ENCODE results near the gene LNPEP. TPM values are rescaled to one million over a fixed set of nuclear protein-coding genes. Genes with fewer than 3 reads are reported as not detected.

The LNPEP gene
- total RNA-seq, 1 donor from 2014 or later, result 36.3 TPM

DNA sequence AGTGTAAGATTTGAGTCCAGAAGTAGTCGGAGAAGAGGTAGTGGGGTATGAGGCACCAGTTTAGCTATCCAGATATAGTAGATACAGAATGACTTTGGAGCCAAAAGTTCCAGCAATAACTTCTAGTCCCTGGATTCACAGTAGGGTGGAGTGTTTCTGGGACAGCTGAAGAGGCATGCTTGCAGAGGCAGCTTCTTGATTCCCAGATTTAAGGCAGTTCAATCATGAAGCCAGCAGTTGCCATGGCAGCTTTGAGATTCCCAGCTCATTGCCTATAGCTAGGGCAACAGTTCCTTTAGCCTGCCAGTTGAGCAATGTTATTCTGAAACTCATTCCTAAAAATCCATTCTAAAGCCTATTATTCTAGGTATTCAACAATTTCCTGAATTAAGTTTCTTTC, 127.4 kb downstream of the LNPEP start:
- Mint-ChIP-seq H3K36me3 (ENCODE audit: low read depth, unreplicated experiment) (no peaks in the 10 kb centered on the region), H3K4me3 (ENCODE audit: unreplicated experiment) (no peak overlapping the region), H3K4me1 (ENCODE audit: low read depth, unreplicated experiment) (peaks cover 3% of the 10 kb centered on the region), H3K27ac (ENCODE audit: unreplicated experiment) (no peak overlapping the region), H3K9me3 (ENCODE audit: unreplicated experiment) (peaks cover 2% of the 10 kb centered on the region), H3K27me3 (ENCODE audit: low read depth, unreplicated experiment) (no peaks in the 10 kb centered on the region)
- Histone ChIP-seq H3K4me3 (ENCODE audit: insufficient read depth, low read depth, low read length) (no peak overlapping the region), H3K79me2 (ENCODE audit: insufficient read depth, low read length) (no peaks in the 10 kb centered on the region), H3K27ac (ENCODE audit: low read depth, low read length) (no peak overlapping the region), H2AFZ (ENCODE audit: low read depth, low read length) (no peak overlapping the region), H3K27me3 (ENCODE audit: insufficient read depth, low read length) (no peaks in the 10 kb centered on the region), H3K36me3 (ENCODE audit: insufficient read depth, low read length) (no peaks in the 10 kb centered on the region), H4K20me1 (ENCODE audit: insufficient read depth, low read length) (no peaks in the 10 kb centered on the region), H3K4me1 (ENCODE audit: insufficient read depth, low read length) (no peaks in the 10 kb centered on the region), H3K4me2 (ENCODE audit: low read length) (no peak overlapping the region), H3K9me3 (ENCODE audit: insufficient read depth, low read depth, low read length) (no peaks in the 10 kb centered on the region), H3K9ac (ENCODE audit: low read length) (no peak overlapping the region)
- no peak for DNase-seq (ENCODE audit: low read depth)
- FAIRE-seq, result no peak
- TF ChIP-seq EZH2 (IDR thresholded peaks at IDR 0.05; ENCODE audit: insufficient read depth, low read length), result no peak
- no peak for TF ChIP-seq CTCF (IDR thresholded peaks at IDR 0.05; ENCODE audit: insufficient read depth, low read depth, low read length)

DNA sequence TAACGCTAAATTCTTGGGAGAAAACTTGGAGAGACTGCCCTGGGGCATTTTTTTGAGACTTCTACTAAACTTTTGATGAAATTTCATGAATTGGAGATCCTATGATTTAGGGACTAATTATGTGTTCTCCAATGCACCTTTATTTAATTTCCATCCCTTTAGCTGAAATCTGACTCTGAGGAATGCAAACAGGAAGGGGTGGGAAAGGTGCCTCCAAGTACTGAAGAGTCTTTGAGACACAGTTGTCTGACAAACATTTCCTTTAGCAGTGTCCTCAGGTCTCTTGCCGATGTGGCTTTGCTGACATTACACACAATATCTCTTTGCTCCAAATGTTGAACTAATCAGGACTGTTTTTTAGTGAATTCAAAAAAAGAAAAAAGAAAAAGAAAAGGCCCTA, 129.6 kb downstream of the LNPEP start:
- no peak overlapping the region for H3K4me2 ChIP-seq (ENCODE audit: low read length)
- H3K36me3 Mint-ChIP-seq (ENCODE audit: low read depth, unreplicated experiment), result no peaks in the 10 kb centered on the region
- peaks cover 3% of the 10 kb centered on the region for H3K9me3 Mint-ChIP-seq (ENCODE audit: unreplicated experiment)

More for the DNA sequence above, 129.6 kb downstream of the LNPEP start:
- Histone ChIP-seq H3K9ac (ENCODE audit: low read length) (no peak overlapping the region), H4K20me1 (ENCODE audit: insufficient read depth, low read length) (no peaks in the 10 kb centered on the region), H3K4me3 (ENCODE audit: insufficient read depth, low read depth, low read length) (no peak overlapping the region), H3K4me1 (ENCODE audit: insufficient read depth, low read length) (no peaks in the 10 kb centered on the region), H3K79me2 (ENCODE audit: insufficient read depth, low read length) (no peaks in the 10 kb centered on the region), H3K36me3 (ENCODE audit: insufficient read depth, low read length) (no peaks in the 10 kb centered on the region), H2AFZ (ENCODE audit: low read depth, low read length) (no peak overlapping the region), H3K27me3 (ENCODE audit: insufficient read depth, low read length) (no peaks in the 10 kb centered on the region), H3K9me3 (ENCODE audit: insufficient read depth, low read depth, low read length) (no peaks in the 10 kb centered on the region), H3K27ac (ENCODE audit: low read depth, low read length) (no peak overlapping the region)
- DNase-seq (ENCODE audit: low read depth) (no peak), FAIRE-seq (no peak)
- Mint-ChIP-seq H3K4me3 (ENCODE audit: unreplicated experiment) (no peak overlapping the region), H3K4me1 (ENCODE audit: low read depth, unreplicated experiment) (peaks cover 3% of the 10 kb centered on the region), H3K27ac (ENCODE audit: unreplicated experiment) (peak overlapping the region; percentile 19), H3K27me3 (ENCODE audit: low read depth, unreplicated experiment) (no peaks in the 10 kb centered on the region)
- TF ChIP-seq CTCF (IDR thresholded peaks at IDR 0.05; ENCODE audit: insufficient read depth, low read depth, low read length) (no peak), EZH2 (IDR thresholded peaks at IDR 0.05; ENCODE audit: insufficient read depth, low read length) (no peak)

All from astrocyte (in vitro differentiated cells and primary cell).